GM12878 (cell line): ENCODE results near the gene SLC26A8. TPM values are rescaled to one million over a fixed set of nuclear protein-coding genes. Genes with fewer than 3 reads are reported as not detected.

Experiments used
- ATAC-seq: fragments of 200-7000 bp; cut with Tn5 transposase; 3 replicates; pipeline ENCODE4 v1.9.1; 2020; ENCODE audit warnings: mild to moderate bottlenecking, moderate library complexity
- BruUV-seq: library from RNA; stranded (reverse); fragments of 400-500 nt; replicated peaks from 2 replicates; lab custom pipeline; 2021; lab: Mats Ljungman, UMichigan
- CTCF ChIA-PET: fragments of 300-600 bp; sonication (Branson Sonifier 250); formaldehyde crosslinking; extraction: SDS; loops from one replicate; lab custom pipeline; 2021; ENCODE audit warnings: inconsistent platforms; lab: Yijun Ruan, JAX
- POLR2A ChIA-PET: fragments of 350-600 bp; formaldehyde crosslinking; extraction: SDS; loops from one replicate; lab custom pipeline; 2021; ENCODE audit warnings: inconsistent platforms; lab: Charles Lee
- RAD21 ChIA-PET: fragments of 300-600 bp; sonication (Branson Sonifier 250); formaldehyde crosslinking; loops from one replicate; lab custom pipeline; 2023; ENCODE audit warnings: antibody characterized with exemption; ENCODE audit not compliant: unreplicated experiment; lab: Charles Lee
- SMC1A ChIA-PET: fragments of 300-600 bp; sonication (Branson Sonifier 250); formaldehyde crosslinking; loops from one replicate; lab custom pipeline; 2023; ENCODE audit not compliant: unreplicated experiment, uncharacterized antibody; lab: Charles Lee
- DNase-seq: peaks from one replicate; pipeline ENCODE4 v3.0.0-alpha.2; 2011; ENCODE audit warnings: low read depth, low spot score
- FAIRE-seq: peaks from 3 replicates; lab custom pipeline; 2011; peaks lifted over from hg19 to GRCh38; lab: Jason Lieb, UNC
- H2AFZ ChIP-seq: 2 replicates; pipeline ENCODE4 v1.6.0; 2011; ENCODE audit warnings: low read depth, low read length, control low read depth; ENCODE audit not compliant: control insufficient read depth
- H3K27ac ChIP-seq: 2 replicates; pipeline ENCODE4 v1.5.1; 2011; ENCODE audit warnings: control low read depth; ENCODE audit not compliant: control insufficient read depth, insufficient read depth
- H3K27me3 ChIP-seq, 2 experiments: replicated peaks in 1 of 2; 2 replicates each; pipeline versions ENCODE4 v1.6.0 to v1.6.1; 2011; ENCODE audit warnings: low read length in 1 of 2; ENCODE audit not compliant: control insufficient read depth in 2 of 2, insufficient read depth in 2 of 2
- H3K36me3 ChIP-seq, 2 experiments: 2 replicates each; pipeline ENCODE4 v1.5.1; 2011; ENCODE audit warnings: low read length in 1 of 2; ENCODE audit not compliant: control insufficient read depth in 2 of 2, insufficient read depth in 2 of 2
- H3K4me1 ChIP-seq: 2 replicates; pipeline ENCODE4 v1.6.1; 2011; ENCODE audit warnings: mild to moderate bottlenecking, low read length, moderate library complexity, mixed read lengths; ENCODE audit not compliant: control insufficient read depth, insufficient read depth
- H3K4me2 ChIP-seq: 2 replicates; pipeline ENCODE4 v1.6.0; 2011; ENCODE audit warnings: control low read depth; ENCODE audit not compliant: control insufficient read depth, insufficient read depth
- H3K4me3 ChIP-seq: fragments of 200-600 bp; sonication (generic); 2 replicates; pipeline ENCODE4 v1.5.1; 2016
- H3K79me2 ChIP-seq: 2 replicates; pipeline ENCODE4 v1.6.0; 2011; ENCODE audit warnings: low read length; ENCODE audit not compliant: control insufficient read depth, insufficient read depth
- H3K9ac ChIP-seq: 2 replicates; pipeline ENCODE4 v1.8.0; 2011; ENCODE audit warnings: low read length, control low read depth, mixed read lengths; ENCODE audit not compliant: control insufficient read depth, insufficient read depth
- H3K9me3 ChIP-seq: replicated peaks from 3 replicates; pipeline ENCODE4 v1.5.1; 2011; ENCODE audit warnings: mild to moderate bottlenecking, low read length; ENCODE audit not compliant: control insufficient read depth, insufficient read depth
- H4K20me1 ChIP-seq: 2 replicates; pipeline ENCODE4 v1.6.0; 2011; ENCODE audit not compliant: control insufficient read depth, insufficient read depth
- ATF7 ChIP-seq: fragments of 450-650 bp; IDR thresholded peaks from 2 replicates; pipeline ENCODE4 v1.6.1; 2016; ENCODE audit warnings: low read depth, mild to moderate bottlenecking
- E4F1 ChIP-seq: fragments of 450-650 bp; IDR thresholded peaks from 2 replicates; pipeline ENCODE4 v1.6.1; 2018; ENCODE audit warnings: borderline replicate concordance, mild to moderate bottlenecking; ENCODE audit not compliant: partially characterized antibody
- NR2C2 ChIP-seq: IDR thresholded peaks from 2 replicates; pipeline ENCODE4 v1.6.1; 2011; ENCODE audit warnings: borderline replicate concordance, low read depth; ENCODE audit not compliant: control insufficient read depth, insufficient read length
- ZBTB4 ChIP-seq: fragments of 450-650 bp; formaldehyde crosslinking; IDR thresholded peaks from 2 replicates; pipeline ENCODE4 v1.4.0; 2022; ENCODE audit warnings: mild to moderate bottlenecking, moderate library complexity
- WGBS: methylation state at CpG from one replicate; pipeline ENCODE4 v1.1.6; 2016; ENCODE audit warnings: low lambda C conversion rate; ENCODE audit not compliant: insufficient replicate concordance, insufficient coverage; ENCODE audit errors: missing lambda C conversion rate; 5-methylcytosine and 5-hydroxymethylcytosine counted together
- in situ Hi-C: fragments of 300-500 bp; cut with MboI; formaldehyde crosslinking; loops from 9 replicates; pipeline ENCODE4 v1.14.3; 2018; ENCODE audit warnings: mixed read lengths
- intact Hi-C: fragments of 100-400 bp; cut with micrococcal nuclease; formaldehyde crosslinking; loops from one replicate; pipeline ENCODE4 v1.14.2; 2022; ENCODE audit not compliant: unreplicated experiment
- polyA plus RNA-seq, 11 experiments: library from polyadenylated mRNA; depleted of rRNA in 4 of 11; unstranded in 6 of 11; stranded (reverse) in 5 of 11; fragments of >200 nt; fragmentation: Nextera tagmentation in 4 of 11; fragmentation: Illumina TruSeq in 1 of 11; extraction: Ambion mirVana in 4 of 11; extraction: Trizol in 1 of 11; gene quantifications; 1 replicate in 1 of 11; 2 replicates in 10 of 11; pipeline versions ENCODE4 v1.2.1 to v1.2.3, GENCODE V29; 2011 to 2016; ENCODE audit warnings: inconsistent platforms in 2 of 11, missing spikeins in 2 of 11, low read depth in 1 of 11
- total RNA-seq, 4 experiments: library from RNA; depleted of rRNA in 3 of 4; stranded (reverse); fragments of >200 nt in 3 of 4; fragmentation: Illumina TruSeq in 1 of 4; extraction: Trizol in 1 of 4; gene quantifications; 2 replicates each; pipeline versions ENCODE4 v1.2.1 to v1.2.3, GENCODE V29; 2013 to 2021
- TF ChIP-seq, protein P1 (sequence below): IDR thresholded peaks from 2 replicates; pipeline ENCODE4 v1.6.1; 2012; ENCODE audit warnings: low read length, inconsistent platforms

The SLC26A8 gene
- total and polyA plus RNA-seq, 10 of the 15 experiments (the other 5 are each of a cell fraction or from before 2014, with no cell fraction given), result 0.09 to 0.95 (median 0.27) TPM; not detected in 2

DNA sequence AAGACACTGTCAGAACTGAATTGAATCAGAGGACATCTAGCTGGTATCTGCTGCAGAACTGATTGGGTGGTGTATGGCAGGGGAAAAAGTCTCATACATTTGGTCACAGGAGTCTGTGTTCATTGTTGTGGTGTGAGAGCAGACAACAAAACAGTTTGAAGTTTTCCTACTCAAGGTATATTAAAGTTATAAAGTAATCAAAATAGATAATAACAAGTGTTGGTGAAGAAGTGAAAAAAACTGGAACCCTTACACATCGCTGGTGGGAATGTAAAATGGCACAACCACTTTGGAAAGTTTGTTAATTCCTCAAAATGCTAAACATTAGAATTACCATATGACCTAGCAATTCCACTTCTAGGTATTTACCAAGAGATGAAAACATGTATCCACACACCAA, 128.2 kb downstream of the SLC26A8 start:
- H3K27ac ChIP-seq, result no peak overlapping the region
- no peak overlapping the region for H2AFZ ChIP-seq
- SMC1A ChIA-PET, result no interaction called here
- intact Hi-C loops, result no loop called here
- peaks cover 46% of the 10 kb centered on the region for H3K79me2 ChIP-seq
- no peak for DNase-seq
- 96% methylated on average over 1 of the region's 1 CpG for WGBS
- no TSS peak for BruUV-seq
- H3K4me1 ChIP-seq, result no peaks in the 10 kb centered on the region; the same call in 1 of the 2 replicates
- RAD21 ChIA-PET, result no interaction called here
- H3K4me2 ChIP-seq, result no peak overlapping the region
- H4K20me1 ChIP-seq, result no peaks in the 10 kb centered on the region
- ATAC-seq, result no peak
- POLR2A ChIA-PET, result no interaction called here
- in situ Hi-C loops, result no loop called here
- FAIRE-seq, result no peak
- no peaks in the 10 kb centered on the region for H3K9me3 ChIP-seq
- no peak overlapping the region for H3K9ac ChIP-seq
- H3K27me3 ChIP-seq, result no peaks in the 10 kb centered on the region
- peaks cover 0 to 4% of the 10 kb centered on the region in 2 experiments; a peak in 2 of 4 replicates for H3K36me3 ChIP-seq
- CTCF ChIA-PET, result no interaction called here
- TF ChIP-seq ZBTB4 (CRISPR knock-in tag), result no peak
- H3K4me3 ChIP-seq, result no peak overlapping the region

DNA sequence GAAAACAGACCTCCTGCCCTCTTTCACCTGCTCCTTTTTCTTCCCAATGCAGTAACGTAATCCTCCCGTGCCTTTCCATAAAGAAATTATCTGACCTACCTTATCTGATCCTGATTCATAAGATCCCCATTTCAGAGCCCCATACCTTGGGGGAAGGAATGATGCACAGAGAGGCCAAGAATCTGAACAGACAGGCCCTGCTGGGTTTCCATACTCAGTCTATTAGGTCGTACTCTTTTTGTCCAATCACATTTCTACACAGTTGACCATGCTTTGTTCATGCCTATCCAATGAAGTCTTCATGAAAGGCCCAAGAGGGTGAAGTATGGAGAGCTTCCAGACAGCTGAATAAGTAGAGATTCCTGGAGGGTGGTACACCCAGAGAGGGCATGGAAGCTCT, 128.9 kb downstream of the SLC26A8 start:
- RAD21 ChIA-PET, result no interaction called here
- no peak for FAIRE-seq

More for the DNA sequence above, 128.9 kb downstream of the SLC26A8 start:
- H4K20me1 ChIP-seq, result no peaks in the 10 kb centered on the region
- H3K9me3 ChIP-seq, result no peaks in the 10 kb centered on the region
- H3K36me3 ChIP-seq, result peaks cover 0 to 4% of the 10 kb centered on the region in 2 experiments; a peak in 2 of 4 replicates
- SMC1A ChIA-PET, result no interaction called here
- peaks cover 46% of the 10 kb centered on the region for H3K79me2 ChIP-seq
- no peak overlapping the region for H2AFZ ChIP-seq
- DNase-seq, result no peak
- H3K27me3 ChIP-seq, result no peaks in the 10 kb centered on the region
- no peak overlapping the region for H3K4me2 ChIP-seq
- no peak overlapping the region for H3K4me3 ChIP-seq
- intact Hi-C loops (no loop called here), in situ Hi-C loops (no loop called here)
- no peak overlapping the region for H3K9ac ChIP-seq
- CTCF ChIA-PET, result no interaction called here
- no peak for ATAC-seq
- no peaks in the 10 kb centered on the region; the same call in 1 of the 2 replicates for H3K4me1 ChIP-seq
- no peak for TF ChIP-seq E4F1
- TF ChIP-seq ATF7, result no peak
- TF ChIP-seq NR2C2, result no peak
- TF ChIP-seq, protein P1, sequence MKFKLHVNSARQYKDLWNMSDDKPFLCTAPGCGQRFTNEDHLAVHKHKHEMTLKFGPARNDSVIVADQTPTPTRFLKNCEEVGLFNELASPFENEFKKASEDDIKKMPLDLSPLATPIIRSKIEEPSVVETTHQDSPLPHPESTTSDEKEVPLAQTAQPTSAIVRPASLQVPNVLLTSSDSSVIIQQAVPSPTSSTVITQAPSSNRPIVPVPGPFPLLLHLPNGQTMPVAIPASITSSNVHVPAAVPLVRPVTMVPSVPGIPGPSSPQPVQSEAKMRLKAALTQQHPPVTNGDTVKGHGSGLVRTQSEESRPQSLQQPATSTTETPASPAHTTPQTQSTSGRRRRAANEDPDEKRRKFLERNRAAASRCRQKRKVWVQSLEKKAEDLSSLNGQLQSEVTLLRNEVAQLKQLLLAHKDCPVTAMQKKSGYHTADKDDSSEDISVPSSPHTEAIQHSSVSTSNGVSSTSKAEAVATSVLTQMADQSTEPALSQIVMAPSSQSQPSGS, result no peak
- H3K27ac ChIP-seq, result no peak overlapping the region
- POLR2A ChIA-PET, result no interaction called here
- no TSS peak for BruUV-seq
- 78% methylated on average over 3 of the region's 3 CpGs for WGBS
